ENCODE measurements around the gene ASCC1. TPM values are rescaled to one million over a fixed set of nuclear protein-coding genes. Genes with fewer than 3 reads are reported as not detected.

Gene ASCC1
- polyA plus RNA-seq, 1 donor = 22.8 TPM

Other genes starting within 250 kb of the ASCC1 start
- gene SPOCK2, start 127.7 kb downstream of the ASCC1 start, polyA plus RNA-seq (ENCODE audit: insufficient read length) = 3.6 TPM
- gene ANAPC16, start 264 bp downstream of the ASCC1 start, polyA plus RNA-seq (ENCODE audit: insufficient read length) = 122 TPM
- gene DDIT4, start 57.6 kb upstream of the ASCC1 start, polyA plus RNA-seq (ENCODE audit: insufficient read length) = 63.5 TPM
- 24.3 TPM for gene DNAJB12, start 138.6 kb upstream of the ASCC1 start, polyA plus RNA-seq (ENCODE audit: insufficient read length)

Measured in hindlimb muscle (tissue), 1 donor.